ENCODE results near the gene CCL25.
"Not testable (repeated sequence)": the region's sequence is repeated elsewhere in the genome, so short reads cannot be mapped to it uniquely, and the experiment has no call there.

Gene CCL25

GRCh38 chr19:8101311-8101710, 48.8 kb downstream of the CCL25 start:
- no peak for DNase-seq
- in situ Hi-C loops (cut with HindIII; ENCODE audit: low pct_ligation_motif_present, low pct_unique_long_range_greater_than_20kb, low sequenced_read_pairs), result no loop called here

DNA sequence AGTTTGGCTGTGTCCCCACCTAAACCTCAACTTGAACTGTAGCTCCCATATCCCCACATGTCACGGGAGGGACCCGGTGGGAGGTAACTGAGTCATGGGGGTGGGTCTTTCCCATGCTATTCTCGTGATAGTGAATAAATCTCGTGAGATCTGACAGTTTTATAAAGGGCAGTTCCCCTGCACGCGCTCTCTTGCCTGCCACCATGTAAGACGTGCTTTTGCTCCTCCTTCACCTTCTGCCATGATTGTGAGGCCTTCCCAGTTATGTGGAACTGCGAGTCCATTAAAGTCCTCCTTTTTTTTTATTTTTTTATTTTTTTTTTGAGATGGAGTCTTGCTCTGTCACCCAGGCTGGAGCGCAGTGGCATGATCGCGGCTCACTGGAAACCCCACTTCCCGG, 49.4 kb downstream of the CCL25 start:
- DNase-seq; in situ Hi-C loops (cut with HindIII; ENCODE audit: low pct_ligation_motif_present, low pct_unique_long_range_greater_than_20kb, low sequenced_read_pairs): not testable (repeated sequence)

- no peak for DNase-seq
- in situ Hi-C loops (cut with HindIII; ENCODE audit: low pct_ligation_motif_present, low pct_unique_long_range_greater_than_20kb, low sequenced_read_pairs), result no loop called here
These were observed 52.9 kb downstream of the CCL25 start for GRCh38 chr19:8105471-8105870.

DNA sequence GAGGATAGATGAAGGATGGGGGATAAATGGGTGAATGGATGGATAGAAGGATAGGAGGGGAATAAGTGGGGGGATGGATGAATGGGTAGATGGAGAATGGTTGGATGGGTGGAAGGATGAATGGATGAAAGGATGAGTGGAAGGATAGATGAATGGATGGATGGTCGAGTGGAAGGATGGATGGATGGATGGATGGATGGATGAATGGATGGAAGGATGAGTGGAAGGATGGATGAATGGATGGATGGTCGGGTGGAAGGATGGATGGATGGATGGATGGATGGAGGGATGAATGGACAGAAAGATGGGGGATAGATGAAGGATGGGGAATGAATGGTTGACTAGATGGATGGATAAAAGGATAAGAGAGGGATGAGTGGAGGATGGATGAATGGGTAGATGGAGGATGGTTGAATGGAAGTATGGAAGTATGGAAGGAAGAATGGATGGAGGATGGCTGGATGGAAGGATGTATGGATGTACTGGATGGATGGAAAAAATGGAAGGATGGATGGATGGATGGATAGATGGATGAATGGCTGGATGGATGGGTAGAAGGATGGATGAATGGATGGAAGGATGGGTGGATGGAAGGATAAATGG, 54.8 kb downstream of the CCL25 start:
- in situ Hi-C loops (cut with HindIII; ENCODE audit: low pct_ligation_motif_present, low pct_unique_long_range_greater_than_20kb, low sequenced_read_pairs), result no loop called here
- DNase-seq, result no peak

- in situ Hi-C loops (cut with HindIII; ENCODE audit: low pct_ligation_motif_present, low pct_unique_long_range_greater_than_20kb, low sequenced_read_pairs), result no loop called here
These were observed 56.2 kb downstream of the CCL25 start for GRCh38 chr19:8108560-8109445.

GRCh38 chr19:8109455-8109854, 56.9 kb downstream of the CCL25 start:
- in situ Hi-C loops (cut with HindIII; ENCODE audit: low pct_ligation_motif_present, low pct_unique_long_range_greater_than_20kb, low sequenced_read_pairs), result no loop called here
- no peak for DNase-seq

More at GRCh38 chr19:8108560-8109445, 56.2 kb downstream of the CCL25 start:
- DNase-seq, result no peak

- no peak for DNase-seq
These were observed 57.5 kb downstream of the CCL25 start for GRCh38 chr19:8109890-8110662.

DNA sequence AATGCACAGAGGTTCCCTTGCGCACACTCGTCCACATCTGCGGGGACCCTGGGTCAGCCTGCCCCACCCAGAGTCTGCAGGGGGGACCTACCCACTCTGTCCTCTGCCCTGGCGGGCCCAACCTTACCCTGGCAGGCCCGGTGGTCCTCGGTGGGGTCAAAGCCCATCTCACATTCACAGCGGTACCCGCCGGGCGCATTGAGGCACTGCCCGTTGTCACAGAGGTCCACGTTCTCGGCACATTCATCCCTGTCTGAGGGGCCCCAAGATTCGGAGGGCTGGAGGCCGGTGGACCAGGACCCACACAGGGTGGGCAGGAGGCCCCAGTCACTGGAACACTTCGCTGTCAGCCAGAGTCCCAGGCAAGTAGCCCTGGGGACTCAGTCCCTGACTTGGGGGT, 58.4 kb downstream of the CCL25 start:
- DNase-seq, result no peak
- in situ Hi-C loops (cut with HindIII; ENCODE audit: low pct_ligation_motif_present, low pct_unique_long_range_greater_than_20kb, low sequenced_read_pairs), result no loop called here

More at GRCh38 chr19:8109890-8110662, 57.5 kb downstream of the CCL25 start:
- in situ Hi-C loops (cut with HindIII; ENCODE audit: low pct_ligation_motif_present, low pct_unique_long_range_greater_than_20kb, low sequenced_read_pairs), result no loop called here

DNA sequence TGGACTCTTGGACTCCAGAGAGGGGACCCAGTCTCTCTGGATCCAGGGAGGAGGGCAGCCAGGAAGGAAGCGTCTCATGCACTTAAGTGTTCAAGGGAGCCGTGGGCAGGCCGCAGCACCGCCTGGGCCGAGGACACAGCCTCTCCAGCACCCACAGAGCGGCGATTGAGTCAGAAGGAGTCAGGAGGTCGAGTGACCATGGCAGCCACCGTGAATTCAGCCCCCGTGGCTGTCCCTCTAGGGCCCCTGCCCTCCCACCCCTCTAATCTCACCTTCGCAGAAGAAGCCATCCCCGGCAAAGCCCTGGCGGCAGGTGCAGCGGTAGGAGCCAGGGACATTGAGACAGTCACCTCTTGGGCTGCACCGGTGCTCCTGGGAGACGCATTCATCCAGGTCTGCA, 58.8 kb downstream of the CCL25 start:
- no peak for DNase-seq
- in situ Hi-C loops (cut with HindIII; ENCODE audit: low pct_ligation_motif_present, low pct_unique_long_range_greater_than_20kb, low sequenced_read_pairs), result no loop called here

Measured in ACHN (cell line).